OCI-LY1 (cell line): Measurements from ENCODE around the gene KLHL29.

Experiments
- H2AFZ ChIP-seq: fragments of 200-600 bp; sonication (generic), shearing (Covaris generic); 2 replicates; pipeline ENCODE4 v1.6.0; 2014; ENCODE audit warnings: antibody characterized with exemption, mild to moderate bottlenecking, low read length
- H3F3A ChIP-seq: fragments of 200-600 bp; sonication (generic), shearing (Covaris generic); 2 replicates; pipeline ENCODE4 v1.6.0; 2014; ENCODE audit warnings: mild to moderate bottlenecking, antibody characterized with exemption, low read length, moderate library complexity; ENCODE audit not compliant: insufficient read depth
- H3K27ac ChIP-seq: fragments of 200-600 bp; sonication (generic); 2 replicates; pipeline ENCODE4 v1.5.1; 2014; ENCODE audit warnings: low read length, mixed run types, mild to moderate bottlenecking, low read depth; ENCODE audit not compliant: poor library complexity, severe bottlenecking
- H3K27me3 ChIP-seq: fragments of 200-600 bp; sonication (generic); 2 replicates; pipeline ENCODE4 v1.6.0; 2014; ENCODE audit warnings: antibody characterized with exemption, mild to moderate bottlenecking, low read length, moderate library complexity; ENCODE audit not compliant: insufficient read depth
- H3K36me3 ChIP-seq: fragments of 200-600 bp; sonication (generic); 2 replicates; pipeline ENCODE4 v1.6.1; 2014; ENCODE audit warnings: mild to moderate bottlenecking, antibody characterized with exemption, low read length, moderate library complexity, mixed read lengths; ENCODE audit not compliant: insufficient read depth
- H3K4me1 ChIP-seq: fragments of 200-600 bp; sonication (generic); 2 replicates; pipeline ENCODE4 v1.5.1; 2014; ENCODE audit warnings: mild to moderate bottlenecking, low read length, moderate library complexity; ENCODE audit not compliant: insufficient read depth, severe bottlenecking
- H3K4me2 ChIP-seq: fragments of 200-600 bp; sonication (generic), shearing (Covaris generic); 2 replicates; pipeline ENCODE4 v1.6.1; 2014; ENCODE audit warnings: low read length
- H3K4me3 ChIP-seq: fragments of 200-600 bp; sonication (generic); 2 replicates; pipeline ENCODE4 v1.5.1; 2014; ENCODE audit warnings: low read length, low read depth, mild to moderate bottlenecking, mixed read lengths; ENCODE audit not compliant: poor library complexity, severe bottlenecking
- H3K79me2 ChIP-seq: fragments of 200-600 bp; shearing (Covaris generic); 2 replicates; pipeline ENCODE4 v1.6.1; 2016; ENCODE audit warnings: mixed run types, low read length, mixed read lengths; ENCODE audit not compliant: insufficient read depth
- H3K9ac ChIP-seq: fragments of 200-600 bp; sonication (generic), shearing (Covaris generic); 2 replicates; pipeline ENCODE4 v1.6.1; 2014; ENCODE audit warnings: mild to moderate bottlenecking, low read length, mixed read lengths
- H3K9me2 ChIP-seq: fragments of 200-600 bp; sonication (generic), shearing (Covaris generic); 2 replicates; pipeline ENCODE4 v1.6.1; 2014; ENCODE audit warnings: low read depth, mild to moderate bottlenecking, low read length, mixed read lengths
- H3K9me3 ChIP-seq: fragments of 200-600 bp; shearing (Covaris generic); 2 replicates; pipeline ENCODE4 v1.6.1; 2014; ENCODE audit warnings: low read length, mixed read lengths
- H4K20me1 ChIP-seq: fragments of 200-600 bp; sonication (generic), shearing (Covaris generic); 2 replicates; pipeline ENCODE4 v1.6.0; 2016; ENCODE audit warnings: mild to moderate bottlenecking, low read length; ENCODE audit not compliant: insufficient read depth
- EZH2 ChIP-seq: fragments of 200-600 bp; sonication (generic), shearing (Covaris generic); IDR thresholded peaks from 2 replicates; pipeline ENCODE4 v1.8.0; 2017; ENCODE audit warnings: borderline replicate concordance, mixed run types, mild to moderate bottlenecking, antibody characterized with exemption, low read length, moderate library complexity, mixed read lengths
- TF ChIP-seq, protein P1 (sequence below): fragments of 200-600 bp; sonication (generic), shearing (Covaris generic); IDR thresholded peaks from 2 replicates; pipeline ENCODE4 v1.5.1; 2017; ENCODE audit warnings: mild to moderate bottlenecking, antibody characterized with exemption, low read length, moderate library complexity, mixed read lengths

KLHL29 gene

DNA sequence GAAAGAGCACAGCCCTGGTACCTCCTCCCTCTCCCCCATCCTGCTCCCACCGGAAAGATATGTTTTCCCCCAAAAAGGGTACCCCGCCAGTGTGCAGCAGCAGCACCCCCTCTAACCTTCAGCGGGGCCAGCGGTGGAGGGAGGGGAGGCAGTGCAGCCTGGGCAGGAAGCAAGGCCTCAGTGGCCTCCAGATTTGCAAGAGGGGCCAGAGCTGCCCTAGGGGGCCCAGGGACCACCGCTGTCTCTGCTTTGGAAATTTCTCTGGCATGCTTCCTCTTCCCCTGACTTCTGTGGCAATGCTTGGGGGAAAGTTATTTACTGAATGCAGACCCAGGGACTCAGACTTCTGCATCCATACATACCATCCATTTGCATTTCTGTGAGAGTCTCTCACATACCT, 111.5 kb downstream of the KLHL29 start:
- Histone ChIP-seq H3K79me2 (no peaks in the 10 kb centered on the region), H2AFZ (no peak overlapping the region), H3K4me2 (no peak overlapping the region), H3K9ac (no peak overlapping the region), H3K27ac (no peak overlapping the region), H3K4me1 (no peaks in the 10 kb centered on the region), H3K27me3 (no peaks in the 10 kb centered on the region), H3K4me3 (no peak overlapping the region), H3F3A (no peaks in the 10 kb centered on the region), H4K20me1 (no peaks in the 10 kb centered on the region), H3K9me2 (no peaks in the 10 kb centered on the region), H3K36me3 (no peaks in the 10 kb centered on the region), H3K9me3 (no peaks in the 10 kb centered on the region)
- TF ChIP-seq, protein P1, sequence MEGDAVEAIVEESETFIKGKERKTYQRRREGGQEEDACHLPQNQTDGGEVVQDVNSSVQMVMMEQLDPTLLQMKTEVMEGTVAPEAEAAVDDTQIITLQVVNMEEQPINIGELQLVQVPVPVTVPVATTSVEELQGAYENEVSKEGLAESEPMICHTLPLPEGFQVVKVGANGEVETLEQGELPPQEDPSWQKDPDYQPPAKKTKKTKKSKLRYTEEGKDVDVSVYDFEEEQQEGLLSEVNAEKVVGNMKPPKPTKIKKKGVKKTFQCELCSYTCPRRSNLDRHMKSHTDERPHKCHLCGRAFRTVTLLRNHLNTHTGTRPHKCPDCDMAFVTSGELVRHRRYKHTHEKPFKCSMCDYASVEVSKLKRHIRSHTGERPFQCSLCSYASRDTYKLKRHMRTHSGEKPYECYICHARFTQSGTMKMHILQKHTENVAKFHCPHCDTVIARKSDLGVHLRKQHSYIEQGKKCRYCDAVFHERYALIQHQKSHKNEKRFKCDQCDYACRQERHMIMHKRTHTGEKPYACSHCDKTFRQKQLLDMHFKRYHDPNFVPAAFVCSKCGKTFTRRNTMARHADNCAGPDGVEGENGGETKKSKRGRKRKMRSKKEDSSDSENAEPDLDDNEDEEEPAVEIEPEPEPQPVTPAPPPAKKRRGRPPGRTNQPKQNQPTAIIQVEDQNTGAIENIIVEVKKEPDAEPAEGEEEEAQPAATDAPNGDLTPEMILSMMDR, result no peak
- no peak for TF ChIP-seq EZH2

DNA sequence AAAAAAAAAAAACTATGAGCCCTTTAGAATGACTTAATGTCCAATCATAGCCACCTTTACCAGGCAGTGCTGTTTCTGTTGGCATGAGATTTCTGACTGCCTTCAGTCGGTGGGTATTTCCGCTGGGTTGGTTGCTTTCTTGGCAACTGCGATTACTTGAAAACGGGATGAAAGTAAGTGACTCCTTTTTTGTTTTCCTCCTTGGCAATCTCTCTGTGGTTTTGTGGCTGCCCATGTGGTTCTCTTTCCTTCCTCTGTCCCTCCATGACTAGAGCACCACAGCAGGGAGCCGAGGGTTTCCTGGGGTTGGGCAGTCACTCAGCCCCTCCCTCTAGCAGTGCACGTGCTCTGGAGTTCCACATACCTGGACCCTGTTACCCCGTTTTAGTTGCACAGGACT, 112.1 kb downstream of the KLHL29 start:
- no peaks in the 10 kb centered on the region for H3K36me3 ChIP-seq
- H3K4me3 ChIP-seq, result no peak overlapping the region
- TF ChIP-seq, protein P1, result no peak
- TF ChIP-seq EZH2, result no peak
- no peaks in the 10 kb centered on the region for H4K20me1 ChIP-seq
- H3K9me2 ChIP-seq, result no peaks in the 10 kb centered on the region
- H3F3A ChIP-seq, result no peaks in the 10 kb centered on the region
- H3K4me2 ChIP-seq, result no peak overlapping the region
- no peak overlapping the region for H3K9ac ChIP-seq
- H3K4me1 ChIP-seq, result no peaks in the 10 kb centered on the region
- no peaks in the 10 kb centered on the region for H3K27me3 ChIP-seq
- H3K27ac ChIP-seq, result no peak overlapping the region
- no peaks in the 10 kb centered on the region for H3K9me3 ChIP-seq
- no peaks in the 10 kb centered on the region for H3K79me2 ChIP-seq
- H2AFZ ChIP-seq, result no peak overlapping the region

DNA sequence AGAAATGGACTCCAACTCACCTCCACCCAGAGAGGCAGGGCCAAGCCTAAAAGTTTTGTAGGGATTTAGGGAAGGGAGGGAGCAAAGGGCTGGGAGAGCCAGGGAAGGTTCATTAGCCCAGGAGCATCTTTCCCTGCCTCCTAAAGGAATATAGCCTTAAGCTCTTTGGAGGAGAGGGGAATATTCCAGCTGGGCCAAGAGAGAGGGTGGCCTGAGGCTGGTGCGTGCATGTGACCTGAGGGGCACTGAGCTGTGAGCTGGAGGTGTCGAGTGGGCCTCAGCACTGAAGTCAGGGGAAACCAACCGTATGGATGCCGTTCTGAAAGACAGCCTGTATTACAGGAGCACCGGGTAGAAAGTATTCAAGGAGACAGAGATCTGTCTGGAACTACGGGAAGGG, 112.6 kb downstream of the KLHL29 start:
- H3K9me3 ChIP-seq, result no peaks in the 10 kb centered on the region
- no peak overlapping the region for H3K4me2 ChIP-seq
- H3K9me2 ChIP-seq, result no peaks in the 10 kb centered on the region
- H2AFZ ChIP-seq, result no peak overlapping the region
- no peak overlapping the region for H3K4me3 ChIP-seq
- TF ChIP-seq, protein P1, result no peak
- TF ChIP-seq EZH2, result no peak
- no peaks in the 10 kb centered on the region for H3K79me2 ChIP-seq
- H3K27ac ChIP-seq, result no peak overlapping the region
- no peaks in the 10 kb centered on the region for H4K20me1 ChIP-seq
- H3K27me3 ChIP-seq, result no peaks in the 10 kb centered on the region
- no peaks in the 10 kb centered on the region for H3K4me1 ChIP-seq
- no peak overlapping the region for H3K9ac ChIP-seq
- H3F3A ChIP-seq, result no peaks in the 10 kb centered on the region
- H3K36me3 ChIP-seq, result no peaks in the 10 kb centered on the region
